Measurements from ENCODE around the gene LPAR4. TPM values are rescaled to one million over a fixed set of nuclear protein-coding genes. Genes with fewer than 3 reads are reported as not detected.

LPAR4 gene
- total RNA-seq, 1 experiment from 2014 or later: not detected

GRCh38 chrX:78748846-78749245, 1.3 kb downstream of the LPAR4 start:
- Histone ChIP-seq H3K4me1 (ENCODE audit: low read length) (no peaks in the 10 kb centered on the region), H3K4me2 (ENCODE audit: low read depth, low read length, poor library complexity, severe bottlenecking) (no peak overlapping the region), H3K9me2 (replicated peaks; ENCODE audit: insufficient read depth, low read length) (no peaks in the 10 kb centered on the region), H2AFZ (ENCODE audit: low read length) (no peak overlapping the region), H4K20me1 (ENCODE audit: insufficient read depth, low read depth, low read length) (no peaks in the 10 kb centered on the region), H3K36me3 (ENCODE audit: insufficient read depth, low read length) (no peaks in the 10 kb centered on the region), H3K4me3 (ENCODE audit: low read length) (no peak overlapping the region), H3K9ac (ENCODE audit: low read length) (no peak overlapping the region), H3K9me3 (ENCODE audit: low read length) (peaks cover 4% of the 10 kb centered on the region; the same call in 1 of the 2 replicates), H3K27ac (ENCODE audit: low read length) (no peak overlapping the region), H3K79me2 (ENCODE audit: low read length) (no peaks in the 10 kb centered on the region), H3K27me3 (ENCODE audit: low read length) (no peaks in the 10 kb centered on the region)
- DNase-seq: no peak

GRCh38 chrX:78753571-78753970, 6.1 kb downstream of the LPAR4 start:
- H2AFZ ChIP-seq (ENCODE audit: low read length): no peak overlapping the region
- no peaks in the 10 kb centered on the region for H4K20me1 ChIP-seq (ENCODE audit: insufficient read depth, low read depth, low read length)
- DNase-seq: no peak
- H3K4me3 ChIP-seq (ENCODE audit: low read length): no peak overlapping the region
- peaks cover 5% of the 10 kb centered on the region; the same call in 1 of the 2 replicates for H3K4me1 ChIP-seq (ENCODE audit: low read length)
- H3K9me2 ChIP-seq (replicated peaks; ENCODE audit: insufficient read depth, low read length): no peaks in the 10 kb centered on the region
- no peak overlapping the region for H3K27ac ChIP-seq (ENCODE audit: low read length)
- H3K4me2 ChIP-seq (ENCODE audit: low read depth, low read length, poor library complexity, severe bottlenecking): no peak overlapping the region
- no peaks in the 10 kb centered on the region for H3K9me3 ChIP-seq (ENCODE audit: low read length)
- no peaks in the 10 kb centered on the region for H3K27me3 ChIP-seq (ENCODE audit: low read length)
- no peak overlapping the region for H3K9ac ChIP-seq (ENCODE audit: low read length)
- H3K36me3 ChIP-seq (ENCODE audit: insufficient read depth, low read length): no peaks in the 10 kb centered on the region
- H3K79me2 ChIP-seq (ENCODE audit: low read length): no peaks in the 10 kb centered on the region

GRCh38 chrX:78754917-78755316, 7.4 kb downstream of the LPAR4 start:
- no peaks in the 10 kb centered on the region for H3K36me3 ChIP-seq (ENCODE audit: insufficient read depth, low read length)
- no peak overlapping the region for H2AFZ ChIP-seq (ENCODE audit: low read length)
- no peak overlapping the region for H3K9ac ChIP-seq (ENCODE audit: low read length)
- H4K20me1 ChIP-seq (ENCODE audit: insufficient read depth, low read depth, low read length): no peaks in the 10 kb centered on the region
- H3K9me2 ChIP-seq (replicated peaks; ENCODE audit: insufficient read depth, low read length): no peaks in the 10 kb centered on the region; the same call in 1 of the 2 replicates
- peaks cover 5% of the 10 kb centered on the region; the same call in 1 of the 2 replicates for H3K4me1 ChIP-seq (ENCODE audit: low read length)
- no peak overlapping the region for H3K4me3 ChIP-seq (ENCODE audit: low read length)
- H3K27ac ChIP-seq (ENCODE audit: low read length): no peak overlapping the region
- no peak for DNase-seq
- H3K9me3 ChIP-seq (ENCODE audit: low read length): no peaks in the 10 kb centered on the region
- no peaks in the 10 kb centered on the region for H3K27me3 ChIP-seq (ENCODE audit: low read length)
- no peaks in the 10 kb centered on the region for H3K79me2 ChIP-seq (ENCODE audit: low read length)
- H3K4me2 ChIP-seq (ENCODE audit: low read depth, low read length, poor library complexity, severe bottlenecking): no peak overlapping the region

- H3K36me3 ChIP-seq (ENCODE audit: insufficient read depth, low read length): no peaks in the 10 kb centered on the region
- H4K20me1 ChIP-seq (ENCODE audit: insufficient read depth, low read depth, low read length): no peaks in the 10 kb centered on the region
- DNase-seq: no peak
- H3K9ac ChIP-seq (ENCODE audit: low read length): no peak overlapping the region
- H3K9me2 ChIP-seq (replicated peaks; ENCODE audit: insufficient read depth, low read length): no peaks in the 10 kb centered on the region; the same call in 1 of the 2 replicates
- H3K4me3 ChIP-seq (ENCODE audit: low read length): no peak overlapping the region
- no peak overlapping the region for H2AFZ ChIP-seq (ENCODE audit: low read length)
- H3K27ac ChIP-seq (ENCODE audit: low read length): no peak overlapping the region
- H3K9me3 ChIP-seq (ENCODE audit: low read length): no peaks in the 10 kb centered on the region
- H3K4me2 ChIP-seq (ENCODE audit: low read depth, low read length, poor library complexity, severe bottlenecking): no peak overlapping the region
- H3K4me1 ChIP-seq (ENCODE audit: low read length): peaks cover 5% of the 10 kb centered on the region; the same call in 1 of the 2 replicates
- H3K79me2 ChIP-seq (ENCODE audit: low read length): no peaks in the 10 kb centered on the region
- no peaks in the 10 kb centered on the region for H3K27me3 ChIP-seq (ENCODE audit: low read length)
Measured at GRCh38 chrX:78759081-78759480, 11.6 kb downstream of the LPAR4 start.

GRCh38 chrX:78769101-78769755, 21.7 kb downstream of the LPAR4 start:
- Histone ChIP-seq H3K9ac (ENCODE audit: low read length) (no peak overlapping the region), H3K4me1 (ENCODE audit: low read length) (no peaks in the 10 kb centered on the region), H3K27me3 (ENCODE audit: low read length) (no peaks in the 10 kb centered on the region), H3K36me3 (ENCODE audit: insufficient read depth, low read length) (no peaks in the 10 kb centered on the region), H4K20me1 (ENCODE audit: insufficient read depth, low read depth, low read length) (no peaks in the 10 kb centered on the region), H3K9me2 (replicated peaks; ENCODE audit: insufficient read depth, low read length) (no peaks in the 10 kb centered on the region), H3K27ac (ENCODE audit: low read length) (no peak overlapping the region), H3K4me2 (ENCODE audit: low read depth, low read length, poor library complexity, severe bottlenecking) (no peak overlapping the region), H3K79me2 (ENCODE audit: low read length) (no peaks in the 10 kb centered on the region), H3K9me3 (ENCODE audit: low read length) (peaks cover 4% of the 10 kb centered on the region; the same call in 1 of the 2 replicates), H2AFZ (ENCODE audit: low read length) (no peak overlapping the region), H3K4me3 (ENCODE audit: low read length) (no peak overlapping the region)
- no peak for DNase-seq

GRCh38 chrX:78769946-78770345, 22.4 kb downstream of the LPAR4 start:
- no peaks in the 10 kb centered on the region for H3K4me1 ChIP-seq (ENCODE audit: low read length)
- H4K20me1 ChIP-seq (ENCODE audit: insufficient read depth, low read depth, low read length): no peaks in the 10 kb centered on the region
- no peak overlapping the region for H2AFZ ChIP-seq (ENCODE audit: low read length)
- no peak for DNase-seq
- no peak overlapping the region for H3K4me3 ChIP-seq (ENCODE audit: low read length)
- H3K9ac ChIP-seq (ENCODE audit: low read length): no peak overlapping the region
- H3K27ac ChIP-seq (ENCODE audit: low read length): no peak overlapping the region
- H3K4me2 ChIP-seq (ENCODE audit: low read depth, low read length, poor library complexity, severe bottlenecking): no peak overlapping the region
- H3K9me2 ChIP-seq (replicated peaks; ENCODE audit: insufficient read depth, low read length): no peaks in the 10 kb centered on the region
- no peaks in the 10 kb centered on the region for H3K27me3 ChIP-seq (ENCODE audit: low read length)
- no peaks in the 10 kb centered on the region for H3K36me3 ChIP-seq (ENCODE audit: insufficient read depth, low read length)
- peaks cover 4% of the 10 kb centered on the region; the same call in 1 of the 2 replicates for H3K9me3 ChIP-seq (ENCODE audit: low read length)
- no peaks in the 10 kb centered on the region for H3K79me2 ChIP-seq (ENCODE audit: low read length)

GRCh38 chrX:78796916-78797315, 49.4 kb downstream of the LPAR4 start:
- no peak overlapping the region for H3K4me3 ChIP-seq (ENCODE audit: low read length)
- no peaks in the 10 kb centered on the region for H3K27me3 ChIP-seq (ENCODE audit: low read length)
- H3K9me2 ChIP-seq (replicated peaks; ENCODE audit: insufficient read depth, low read length): no peaks in the 10 kb centered on the region
- no peak for DNase-seq
- H3K27ac ChIP-seq (ENCODE audit: low read length): no peak overlapping the region
- no peaks in the 10 kb centered on the region for H3K36me3 ChIP-seq (ENCODE audit: insufficient read depth, low read length)
- no peak overlapping the region for H3K9ac ChIP-seq (ENCODE audit: low read length)
- peaks cover 6% of the 10 kb centered on the region; the same call in 1 of the 2 replicates for H3K9me3 ChIP-seq (ENCODE audit: low read length)
- no peak overlapping the region for H2AFZ ChIP-seq (ENCODE audit: low read length)
- no peak overlapping the region for H3K4me2 ChIP-seq (ENCODE audit: low read depth, low read length, poor library complexity, severe bottlenecking)
- no peaks in the 10 kb centered on the region for H3K79me2 ChIP-seq (ENCODE audit: low read length)
- H4K20me1 ChIP-seq (ENCODE audit: insufficient read depth, low read depth, low read length): no peaks in the 10 kb centered on the region
- no peaks in the 10 kb centered on the region for H3K4me1 ChIP-seq (ENCODE audit: low read length)

GRCh38 chrX:78800114-78800513, 52.6 kb downstream of the LPAR4 start:
- Histone ChIP-seq H3K9me3 (ENCODE audit: low read length) (peaks cover 6% of the 10 kb centered on the region; the same call in 1 of the 2 replicates), H3K4me3 (ENCODE audit: low read length) (no peak overlapping the region), H3K9ac (ENCODE audit: low read length) (no peak overlapping the region), H3K4me1 (ENCODE audit: low read length) (no peaks in the 10 kb centered on the region), H4K20me1 (ENCODE audit: insufficient read depth, low read depth, low read length) (no peaks in the 10 kb centered on the region), H3K9me2 (replicated peaks; ENCODE audit: insufficient read depth, low read length) (no peaks in the 10 kb centered on the region), H3K36me3 (ENCODE audit: insufficient read depth, low read length) (no peaks in the 10 kb centered on the region), H2AFZ (ENCODE audit: low read length) (no peak overlapping the region), H3K27me3 (ENCODE audit: low read length) (no peaks in the 10 kb centered on the region), H3K4me2 (ENCODE audit: low read depth, low read length, poor library complexity, severe bottlenecking) (no peak overlapping the region), H3K79me2 (ENCODE audit: low read length) (no peaks in the 10 kb centered on the region), H3K27ac (ENCODE audit: low read length) (no peak overlapping the region)
- no peak for DNase-seq

All from Karpas-422 (cell line).